Activated CD4-positive, alpha-beta T cell treated with anti-CD3 and anti-CD28 coated beads for 36 hours (primary cell): ENCODE data around the gene IL16. TPM values are rescaled to one million over a fixed set of nuclear protein-coding genes. Genes with fewer than 3 reads are reported as not detected.
"Not testable (repeated sequence)": the region's sequence is repeated elsewhere in the genome, so short reads cannot be mapped to it uniquely, and the experiment has no call there.

Source experiments
- ATAC-seq: fragments of 200-7000 bp; cut with Tn5 transposase; one replicate; pipeline ENCODE4 v1.10.0; 2021; ENCODE audit warnings: mild to moderate bottlenecking, moderate library complexity
- CTCF ChIA-PET: fragments of 350-600 bp; sonication (Branson Sonifier 250); formaldehyde crosslinking; loops from one replicate; lab custom pipeline; 2021; ENCODE audit warnings: antibody characterized with exemption; lab: Charles Lee
- POLR2A ChIA-PET: fragments of 350-600 bp; sonication (Branson Sonifier 250); formaldehyde crosslinking; loops from one replicate; lab custom pipeline; 2021; ENCODE audit warnings: antibody characterized with exemption, inconsistent platforms; lab: Charles Lee
- DNase-seq: peaks from one replicate; pipeline ENCODE4 v3.0.0-alpha.2; 2020
- H3K27ac Mint-ChIP-seq: one replicate; pipeline ENCODE4 v1.8.0; 2021; ENCODE audit warnings: mixed read lengths
- H3K27me3 Mint-ChIP-seq: one replicate; pipeline ENCODE4 v1.8.0; 2021; ENCODE audit warnings: mixed read lengths
- H3K36me3 Mint-ChIP-seq: one replicate; pipeline ENCODE4 v1.8.0; 2021; ENCODE audit warnings: low read depth, mixed read lengths
- H3K4me1 Mint-ChIP-seq: one replicate; pipeline ENCODE4 v1.8.0; 2021; ENCODE audit warnings: mixed read lengths
- H3K4me3 Mint-ChIP-seq: one replicate; pipeline ENCODE4 v1.8.0; 2021; ENCODE audit warnings: mild to moderate bottlenecking, moderate library complexity, mixed read lengths
- H3K9me3 Mint-ChIP-seq: one replicate; pipeline ENCODE4 v1.8.0; 2021; ENCODE audit warnings: low read depth, mixed read lengths
- intact Hi-C, 2 experiments: fragments of 100-400 bp; cut with DNase I in 1 of 2; cut with micrococcal nuclease in 1 of 2; formaldehyde crosslinking; loops; one replicate each; pipeline versions ENCODE4 v1.14.2 to v1.15.1; 2022 to 2024; cut with DNase I, micrococcal nuclease
- total RNA-seq, 2 experiments: library from RNA; stranded (reverse); gene quantifications; one replicate each; pipeline ENCODE4 v1.2.3, GENCODE V29; 2021

IL16 gene
- total RNA-seq = 100 to 1,000 TPM; 102 to 117 TPM

DNA sequence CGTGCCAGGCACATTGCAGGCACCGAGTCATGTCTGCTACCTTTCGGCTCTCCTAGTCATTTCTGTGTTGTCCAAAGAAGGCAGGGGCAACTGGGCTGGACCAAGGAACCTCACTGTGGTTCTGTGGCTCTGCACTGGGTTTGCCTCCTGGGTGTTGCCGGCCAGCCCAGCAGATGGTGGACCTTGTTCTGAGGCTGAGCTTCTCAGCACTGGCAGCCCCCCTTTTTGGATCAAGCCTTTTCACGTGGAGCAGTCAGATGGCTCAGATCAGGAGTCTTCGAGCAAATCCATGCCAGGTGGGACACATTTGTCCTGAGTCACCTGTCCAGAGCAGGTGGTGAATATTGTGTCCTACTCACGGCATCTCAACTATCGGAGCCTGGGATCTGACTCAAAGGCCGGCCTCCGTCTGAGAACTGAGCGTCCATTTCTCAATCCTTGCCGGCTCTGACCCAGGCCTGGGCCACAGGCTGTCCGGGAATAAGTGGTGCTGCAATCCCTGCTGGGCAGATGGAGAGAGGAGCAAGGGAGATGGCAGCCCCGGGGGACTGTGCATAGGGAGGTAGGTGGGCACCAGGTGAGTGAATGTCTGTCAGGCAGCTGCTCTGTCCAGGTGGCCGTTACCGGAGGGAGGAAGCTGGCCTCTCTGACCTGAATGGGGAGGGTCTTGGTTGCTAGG lies at the start of gene IL16:
TSS of gene IL16 (plus strand) at position 304 of the 679 bp plus-strand sequence. CDS start 28,521 bp downstream, outside the sequence.
- POLR2A ChIA-PET = no interaction called here
- H3K27ac Mint-ChIP-seq = no peak within 1 kb of the TSS
- no peak within 1 kb of the TSS for H3K4me3 Mint-ChIP-seq
- H3K36me3 Mint-ChIP-seq = no peaks in the 10 kb centered on the region
- no peak for DNase-seq
- CTCF ChIA-PET = interaction anchor here (0.9 to 1.0 kb wide), 2 partner anchors 69 to 257 kb away, joined by 3 read pairs; no protein-coding TSS in a partner anchor
- no peaks in the 10 kb centered on the region for H3K4me1 Mint-ChIP-seq
- no peak for ATAC-seq
- H3K9me3 Mint-ChIP-seq = no peaks in the 10 kb centered on the region
- H3K27me3 Mint-ChIP-seq = peaks cover 2% of the 10 kb centered on the region
- intact Hi-C loops = no loop called here

DNA sequence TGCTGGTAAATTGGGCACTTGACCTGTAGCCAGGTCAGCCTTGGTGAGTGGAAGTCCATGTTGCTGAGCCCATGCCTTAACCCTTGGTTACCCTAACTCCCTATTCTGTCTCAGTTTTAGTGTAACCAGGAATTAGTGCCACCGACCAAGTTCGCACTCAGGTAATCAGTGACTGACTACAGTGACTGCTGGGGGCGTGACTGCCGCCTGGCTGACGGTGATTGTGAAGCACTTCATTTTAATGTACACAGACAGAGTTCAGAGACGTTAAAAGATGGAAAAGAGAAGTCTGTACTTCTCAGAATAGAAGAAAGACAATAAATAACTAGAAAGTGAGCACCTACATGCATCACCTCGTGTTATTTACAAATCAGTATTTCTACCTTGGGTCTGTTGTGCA lies 45.3 kb upstream of the IL16 start:
- ChIA-PET CTCF (interaction anchor here (1.2 kb wide), 1 partner anchor 115 kb away, joined by 3 read pairs; no protein-coding TSS in a partner anchor), POLR2A (no interaction called here)
- ATAC-seq (no peak), DNase-seq (no peak)
- Mint-ChIP-seq H3K9me3 (no peaks in the 10 kb centered on the region), H3K4me3 (no peak overlapping the region), H3K27ac (no peak overlapping the region), H3K4me1 (peaks cover 3% of the 10 kb centered on the region), H3K27me3 (peaks cover 2% of the 10 kb centered on the region), H3K36me3 (no peaks in the 10 kb centered on the region)
- intact Hi-C loops = loop anchor here in 1 of 2 experiments (2.0 kb wide), 1 partner anchor 69 kb away; no protein-coding TSS in a partner anchor

- Mint-ChIP-seq H3K4me1 (peaks cover 3% of the 10 kb centered on the region), H3K4me3 (no peak overlapping the region), H3K36me3 (no peaks in the 10 kb centered on the region), H3K9me3 (no peaks in the 10 kb centered on the region), H3K27me3 (peaks cover 2% of the 10 kb centered on the region), H3K27ac (no peak overlapping the region)
- ATAC-seq (no peak), DNase-seq (no peak)
- POLR2A ChIA-PET = no interaction called here
- intact Hi-C loops = no loop called here
- CTCF ChIA-PET = interaction anchor here (1.2 kb wide), 2 partner anchors 104 to 114 kb away, joined by 3 to 6 read pairs; no protein-coding TSS in a partner anchor
Observed at GRCh38 chr15:81152339-81152738, 44.3 kb upstream of the IL16 start.

DNA sequence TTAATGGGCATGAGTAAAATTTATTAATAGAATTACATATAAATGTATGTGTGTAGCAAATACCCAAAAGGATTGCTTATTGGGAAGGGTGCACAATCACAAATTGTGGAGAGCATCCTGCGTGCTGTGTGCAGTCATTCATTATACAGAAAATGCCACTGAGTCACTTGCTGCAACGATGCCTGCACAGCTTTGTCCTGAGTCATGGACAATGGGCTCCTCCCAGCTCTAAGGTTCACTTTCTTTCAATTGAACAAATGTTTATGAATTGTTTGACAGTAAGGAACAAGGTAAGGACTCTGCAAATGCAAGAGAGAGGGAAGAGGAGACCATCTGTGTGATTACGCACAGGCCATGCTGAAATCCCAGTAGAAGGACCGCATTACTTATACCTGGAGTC lies 43.9 kb upstream of the IL16 start:
- Mint-ChIP-seq H3K27me3 (peaks cover 2% of the 10 kb centered on the region), H3K27ac (no peak overlapping the region), H3K4me1 (peaks cover 3% of the 10 kb centered on the region), H3K9me3 (no peaks in the 10 kb centered on the region), H3K4me3 (no peak overlapping the region), H3K36me3 (no peaks in the 10 kb centered on the region)
- ATAC-seq (no peak), DNase-seq (no peak)
- CTCF ChIA-PET = interaction anchor here (1.2 to 5.7 kb wide), 3 partner anchors 105 to 114 kb away, joined by 3 to 90 read pairs (median 6); no protein-coding TSS in a partner anchor
- intact Hi-C loops = no loop called here
- POLR2A ChIA-PET = no interaction called here

DNA sequence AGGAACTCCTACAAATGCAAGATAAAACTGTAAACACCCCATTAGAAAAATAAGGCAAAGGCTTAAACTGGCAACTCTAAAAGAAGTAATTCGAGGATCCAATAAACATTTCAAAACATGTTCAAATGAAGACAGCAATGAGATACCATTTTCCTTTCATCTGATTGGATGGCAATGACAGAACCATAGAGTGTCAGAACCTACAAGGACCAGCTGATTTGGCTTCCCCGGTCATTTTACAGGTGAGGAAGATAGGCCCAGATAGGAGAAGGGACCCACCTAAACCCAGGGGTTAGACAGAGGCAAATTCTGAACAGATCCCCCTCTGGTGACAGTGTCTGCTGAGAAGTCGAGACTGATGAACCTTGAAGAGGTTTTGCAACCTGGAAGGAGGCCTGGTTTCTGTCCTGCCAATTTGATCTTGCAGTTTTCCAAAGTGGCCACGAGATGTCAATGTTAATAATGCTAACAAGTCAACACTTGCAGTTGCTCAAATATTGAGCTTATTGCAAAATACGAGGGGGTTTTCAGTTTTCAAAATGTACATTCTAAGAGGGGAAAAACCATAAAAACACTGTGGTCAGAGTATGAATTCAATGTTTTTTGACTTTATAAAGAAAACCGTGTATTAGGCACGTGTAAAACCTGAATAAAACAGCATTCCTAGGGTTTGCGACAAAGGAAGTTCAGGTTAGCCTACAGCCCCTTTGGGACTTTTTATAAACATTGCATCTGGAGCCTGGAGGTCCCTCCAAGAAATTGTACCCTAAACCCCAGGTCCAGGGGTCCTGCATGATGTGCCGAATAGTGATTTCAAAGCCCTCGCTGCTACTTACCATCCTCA lies 41.1 kb upstream of the IL16 start:
- Mint-ChIP-seq H3K36me3 (no peaks in the 10 kb centered on the region), H3K4me3 (no peak overlapping the region), H3K27ac (no peak overlapping the region), H3K27me3 (peaks cover 7% of the 10 kb centered on the region), H3K9me3 (no peaks in the 10 kb centered on the region), H3K4me1 (peaks cover 3% of the 10 kb centered on the region)
- intact Hi-C loops = loop anchor here (1.0 kb wide), 1 partner anchor 111 kb away; no protein-coding TSS in a partner anchor
- POLR2A ChIA-PET = interaction anchor here (0.6 kb wide), 1 partner anchor 106 kb away, joined by 3 read pairs; no protein-coding TSS in a partner anchor
- ATAC-seq (peak; percentile 33), DNase-seq (peak; percentile 18)
- CTCF ChIA-PET = interaction anchor here (0.6 to 5.7 kb wide), 14 partner anchors 12 to 907 kb away, joined by 3 to 90 read pairs (median 4); no protein-coding TSS in a partner anchor

GRCh38 chr15:81156324-81156723 lies 40.4 kb upstream of the IL16 start:
- DNase-seq (no peak), ATAC-seq (no peak)
- intact Hi-C loops = no loop called here
- ChIA-PET POLR2A (no interaction called here), CTCF (interaction anchor here (0.7 to 5.7 kb wide), 11 partner anchors 13 to 302 kb away, joined by 3 to 90 read pairs (median 4); no protein-coding TSS in a partner anchor)
- H3K27ac Mint-ChIP-seq = no peak overlapping the region
- H3K36me3 Mint-ChIP-seq = no peaks in the 10 kb centered on the region
- H3K4me3 Mint-ChIP-seq = no peak overlapping the region
- peaks cover 10% of the 10 kb centered on the region for H3K4me1 Mint-ChIP-seq
- peaks cover 10% of the 10 kb centered on the region for H3K27me3 Mint-ChIP-seq
- H3K9me3 Mint-ChIP-seq = no peaks in the 10 kb centered on the region

GRCh38 chr15:81157195-81157938 lies 39.3 kb upstream of the IL16 start:
- no peak for ATAC-seq
- intact Hi-C loops = no loop called here

DNA sequence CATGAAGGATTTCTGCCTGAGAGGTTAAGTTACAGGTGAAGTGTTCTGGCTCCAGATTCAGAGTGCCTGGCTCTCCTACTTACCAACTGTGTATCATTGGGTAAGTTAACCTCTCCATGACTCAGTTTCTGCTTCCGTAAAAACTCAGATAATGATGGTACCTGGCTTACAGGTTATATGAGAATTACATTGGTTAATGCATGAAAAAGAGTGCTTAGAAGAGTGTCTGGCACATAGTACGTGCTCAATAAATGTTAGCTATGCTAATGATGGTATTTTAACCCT lies 38.8 kb upstream of the IL16 start:
- intact Hi-C loops = no loop called here
- Mint-ChIP-seq H3K4me3 (no peak overlapping the region), H3K4me1 (peaks cover 22% of the 10 kb centered on the region), H3K27ac (no peak overlapping the region), H3K9me3 (no peaks in the 10 kb centered on the region), H3K36me3 (no peaks in the 10 kb centered on the region), H3K27me3 (peaks cover 9% of the 10 kb centered on the region)
- no peak for ATAC-seq
- ChIA-PET CTCF (interaction anchor here (5.7 kb wide), 1 partner anchor 109 kb away, joined by 90 read pairs; no protein-coding TSS in a partner anchor), POLR2A (no interaction called here)
- no peak for DNase-seq

More at GRCh38 chr15:81157195-81157938, 39.3 kb upstream of the IL16 start:
- Mint-ChIP-seq H3K4me3 (no peak overlapping the region), H3K4me1 (peaks cover 20% of the 10 kb centered on the region), H3K27ac (no peak overlapping the region), H3K9me3 (no peaks in the 10 kb centered on the region), H3K36me3 (no peaks in the 10 kb centered on the region), H3K27me3 (peaks cover 9% of the 10 kb centered on the region)
- no peak for DNase-seq
- ChIA-PET POLR2A (no interaction called here), CTCF (interaction anchor here (0.7 to 5.7 kb wide), 4 partner anchors 109 to 333 kb away, joined by 3 to 90 read pairs (median 4); no protein-coding TSS in a partner anchor)

GRCh38 chr15:81158561-81158960 lies 38.1 kb upstream of the IL16 start:
- peaks cover 22% of the 10 kb centered on the region for H3K4me1 Mint-ChIP-seq
- H3K9me3 Mint-ChIP-seq, H3K27me3 Mint-ChIP-seq, intact Hi-C loops, POLR2A ChIA-PET, H3K36me3 Mint-ChIP-seq, H3K4me3 Mint-ChIP-seq, ATAC-seq, H3K27ac Mint-ChIP-seq, DNase-seq: not testable (repeated sequence)
- CTCF ChIA-PET = interaction anchor here (0.8 to 5.7 kb wide), 2 partner anchors 108 kb away, joined by 4 to 90 read pairs; no protein-coding TSS in a partner anchor

DNA sequence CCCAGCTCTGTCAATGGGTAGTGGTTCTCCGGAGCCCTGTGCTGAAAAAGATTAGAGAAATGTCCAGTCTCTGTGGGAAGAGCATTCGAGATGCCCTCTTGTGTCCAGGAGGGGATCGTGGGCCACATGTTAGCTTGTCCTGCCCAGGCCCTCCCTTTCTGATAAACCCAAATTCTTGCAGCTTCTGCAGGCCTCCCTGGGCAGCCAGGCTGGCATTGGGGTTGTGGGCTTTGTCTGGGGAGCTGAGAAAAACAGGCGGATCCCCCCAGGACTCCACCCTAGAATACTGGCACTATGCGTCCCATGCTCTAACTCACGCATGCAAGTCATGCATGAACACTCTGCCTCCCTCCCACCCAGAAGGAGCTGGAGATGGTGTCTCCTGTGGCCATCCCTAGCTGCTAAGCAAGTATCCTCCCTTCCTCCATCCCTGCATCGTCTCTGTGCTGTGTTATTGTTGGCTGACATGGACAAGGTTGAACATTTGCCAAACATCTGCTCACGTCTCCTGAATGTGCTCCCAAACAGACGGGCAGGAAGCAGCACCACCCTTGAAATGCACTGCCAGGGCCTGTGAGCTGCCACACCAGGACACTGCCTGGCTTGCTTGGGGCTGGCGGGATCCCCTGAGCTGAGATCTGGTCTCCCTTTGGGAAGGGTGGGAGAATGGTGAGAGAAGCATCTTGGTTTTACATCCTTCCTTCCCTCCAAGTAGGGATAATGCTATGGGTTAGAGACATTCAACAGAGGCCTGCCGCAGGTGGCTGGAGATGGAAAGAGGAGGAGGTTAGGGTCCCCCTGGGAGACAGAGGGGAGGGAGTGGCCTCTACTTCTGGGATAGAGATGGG lies 36.1 kb upstream of the IL16 start:
- Mint-ChIP-seq H3K27ac (no peak overlapping the region), H3K9me3 (no peaks in the 10 kb centered on the region), H3K4me3 (no peak overlapping the region), H3K4me1 (peaks cover 21% of the 10 kb centered on the region), H3K36me3 (no peaks in the 10 kb centered on the region), H3K27me3 (peaks cover 9% of the 10 kb centered on the region)
- intact Hi-C loops = loop anchor here in 1 of 2 experiments (10.0 kb wide), 1 partner anchor 964 kb away; no protein-coding TSS in a partner anchor
- ATAC-seq = no peak
- POLR2A ChIA-PET = no interaction called here
- CTCF ChIA-PET = interaction anchor here (0.6 to 1.6 kb wide), 4 partner anchors 8 to 106 kb away, joined by 3 to 9 read pairs (median 4); no protein-coding TSS in a partner anchor
- DNase-seq = no peak
